Stimulated activated CD8-positive, alpha-beta memory T cell treated with anti-CD3 and anti-CD28 coated beads, Interleukin-4, amount 100 ng/mL, for 4 hours (primary cell): Measurements from ENCODE around the gene HMGB2.

ENCODE experiments used
- DNase-seq, 2 donors: peaks; one replicate each; pipeline ENCODE4 v3.0.0-alpha.2; 2020; ENCODE audit warnings: low read depth in 2 of 2, low spot score in 1 of 2

Gene HMGB2

GRCh38 chr4:173288698-173289352 lies 45.3 kb downstream of the HMGB2 start:
- DNase-seq: no peak

GRCh38 chr4:173288296-173288695 lies 45.9 kb downstream of the HMGB2 start:
- DNase-seq: peak; percentile 13 to 63

- no peak for DNase-seq
These were observed 46.7 kb downstream of the HMGB2 start for GRCh38 chr4:173287486-173287885.

- DNase-seq: no peak
These were observed 49.7 kb downstream of the HMGB2 start for GRCh38 chr4:173284463-173284862.

- no peak for DNase-seq
These were observed 51.5 kb downstream of the HMGB2 start for GRCh38 chr4:173282626-173283025.

- DNase-seq: no peak
These were observed 51.9 kb downstream of the HMGB2 start for GRCh38 chr4:173282256-173282562.

- DNase-seq: no peak
These were observed 52.5 kb downstream of the HMGB2 start for GRCh38 chr4:173281406-173282255.
